ENCODE measurements around the gene SRSF10. TPM values are rescaled to one million over a fixed set of nuclear protein-coding genes. Genes with fewer than 3 reads are reported as not detected.

Gene SRSF10
- total and polyA plus RNA-seq, 9 of the 15 experiments (the other 6 are each of a cell fraction or from before 2014, with no cell fraction given): 154 to 264 (median 205) TPM

DNA sequence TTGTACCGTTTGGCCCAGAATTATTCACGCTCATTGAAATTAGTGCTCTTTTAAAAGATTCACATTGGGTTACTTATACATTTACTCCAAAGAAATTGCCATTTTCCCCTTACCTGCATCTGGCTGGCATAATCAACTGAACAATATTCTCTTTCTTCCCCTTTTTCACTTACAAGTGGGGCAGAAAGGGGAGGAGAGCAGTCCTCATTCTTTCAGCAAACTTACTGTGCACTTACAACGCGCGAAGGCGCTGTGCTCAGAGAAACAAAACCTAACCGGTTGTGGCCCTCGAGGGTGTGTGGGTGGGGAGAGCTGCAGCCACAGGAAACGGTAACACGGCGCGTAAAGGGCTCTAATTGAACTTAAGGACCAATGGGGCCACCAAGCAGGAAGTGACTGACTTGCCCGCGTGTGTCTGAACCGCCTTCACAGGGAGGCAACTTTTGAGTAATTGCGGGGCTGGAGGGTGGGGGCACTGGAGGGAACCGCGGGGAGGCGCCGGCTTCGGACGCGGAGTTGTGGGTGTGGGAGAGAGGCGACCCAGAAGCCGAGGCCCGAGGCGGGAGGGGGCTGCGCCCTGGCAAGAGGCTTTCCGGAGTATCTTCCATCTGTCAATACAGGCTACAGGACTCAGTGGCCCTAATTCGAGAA, 21.2 kb downstream of the SRSF10 start (continued):
- TF ChIP-seq HCFC1 (IDR thresholded peaks at IDR 0.05; ENCODE audit: low read depth, low read length) (no peak), ZBTB34 (CRISPR knock-in tag; IDR thresholded peaks at IDR 0.05) (no peak), BRCA1 (IDR thresholded peaks at IDR 0.05) (no peak), BRCA1 (CRISPR knock-in tag; IDR thresholded peaks at IDR 0.05) (no peak), U2AF1 (optimal IDR thresholded peaks at IDR 0.05; ENCODE audit: low read depth, low read length) (no peak), MYNN (IDR thresholded peaks at IDR 0.05) (peak; percentile 59), MYNN (CRISPR knock-in tag; IDR thresholded peaks at IDR 0.05) (no peak), ZNF398 (CRISPR knock-in tag; IDR thresholded peaks at IDR 0.05) (no peak), TAL1 (IDR thresholded peaks at IDR 0.05) (peak; percentile 7; the same call in 1 of the 2 replicates), TAF15 (IDR thresholded peaks at IDR 0.05; ENCODE audit: low read depth, low read length) (no peak), ZNF717 (CRISPR knock-in tag; IDR thresholded peaks at IDR 0.05) (no peak), ZBTB17 (CRISPR knock-in tag; IDR thresholded peaks at IDR 0.05) (no peak), GTF2A2 (tag; IDR thresholded peaks at IDR 0.05) (no peak), THRA (IDR thresholded peaks at IDR 0.05) (no peak), CXXC5 (CRISPR knock-in tag; IDR thresholded peaks at IDR 0.05) (peak; percentile 81), FOS (IDR thresholded peaks at IDR 0.05; ENCODE audit: extremely low read depth, insufficient read length) (no peak), USF2 (CRISPR knock-in tag; IDR thresholded peaks at IDR 0.05) (no peak)
- TF ChIP-seq, protein P1, sequence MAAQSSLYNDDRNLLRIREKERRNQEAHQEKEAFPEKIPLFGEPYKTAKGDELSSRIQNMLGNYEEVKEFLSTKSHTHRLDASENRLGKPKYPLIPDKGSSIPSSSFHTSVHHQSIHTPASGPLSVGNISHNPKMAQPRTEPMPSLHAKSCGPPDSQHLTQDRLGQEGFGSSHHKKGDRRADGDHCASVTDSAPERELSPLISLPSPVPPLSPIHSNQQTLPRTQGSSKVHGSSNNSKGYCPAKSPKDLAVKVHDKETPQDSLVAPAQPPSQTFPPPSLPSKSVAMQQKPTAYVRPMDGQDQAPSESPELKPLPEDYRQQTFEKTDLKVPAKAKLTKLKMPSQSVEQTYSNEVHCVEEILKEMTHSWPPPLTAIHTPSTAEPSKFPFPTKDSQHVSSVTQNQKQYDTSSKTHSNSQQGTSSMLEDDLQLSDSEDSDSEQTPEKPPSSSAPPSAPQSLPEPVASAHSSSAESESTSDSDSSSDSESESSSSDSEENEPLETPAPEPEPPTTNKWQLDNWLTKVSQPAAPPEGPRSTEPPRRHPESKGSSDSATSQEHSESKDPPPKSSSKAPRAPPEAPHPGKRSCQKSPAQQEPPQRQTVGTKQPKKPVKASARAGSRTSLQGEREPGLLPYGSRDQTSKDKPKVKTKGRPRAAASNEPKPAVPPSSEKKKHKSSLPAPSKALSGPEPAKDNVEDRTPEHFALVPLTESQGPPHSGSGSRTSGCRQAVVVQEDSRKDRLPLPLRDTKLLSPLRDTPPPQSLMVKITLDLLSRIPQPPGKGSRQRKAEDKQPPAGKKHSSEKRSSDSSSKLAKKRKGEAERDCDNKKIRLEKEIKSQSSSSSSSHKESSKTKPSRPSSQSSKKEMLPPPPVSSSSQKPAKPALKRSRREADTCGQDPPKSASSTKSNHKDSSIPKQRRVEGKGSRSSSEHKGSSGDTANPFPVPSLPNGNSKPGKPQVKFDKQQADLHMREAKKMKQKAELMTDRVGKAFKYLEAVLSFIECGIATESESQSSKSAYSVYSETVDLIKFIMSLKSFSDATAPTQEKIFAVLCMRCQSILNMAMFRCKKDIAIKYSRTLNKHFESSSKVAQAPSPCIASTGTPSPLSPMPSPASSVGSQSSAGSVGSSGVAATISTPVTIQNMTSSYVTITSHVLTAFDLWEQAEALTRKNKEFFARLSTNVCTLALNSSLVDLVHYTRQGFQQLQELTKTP (IDR thresholded peaks at IDR 0.05; ENCODE audit: low read depth in 1 of 2, partially characterized antibody in 2 of 2): no peak

Data from K562 (cell line).